Measurements from ENCODE around the gene ZNF780B. TPM values are rescaled to one million over a fixed set of nuclear protein-coding genes. Genes with fewer than 3 reads are reported as not detected.

The ZNF780B gene
- total and polyA plus RNA-seq, 2 of the 8 experiments (the other 6 are each of a cell fraction or from before 2014, with no cell fraction given): 3.1 to 22.4 TPM

DNA sequence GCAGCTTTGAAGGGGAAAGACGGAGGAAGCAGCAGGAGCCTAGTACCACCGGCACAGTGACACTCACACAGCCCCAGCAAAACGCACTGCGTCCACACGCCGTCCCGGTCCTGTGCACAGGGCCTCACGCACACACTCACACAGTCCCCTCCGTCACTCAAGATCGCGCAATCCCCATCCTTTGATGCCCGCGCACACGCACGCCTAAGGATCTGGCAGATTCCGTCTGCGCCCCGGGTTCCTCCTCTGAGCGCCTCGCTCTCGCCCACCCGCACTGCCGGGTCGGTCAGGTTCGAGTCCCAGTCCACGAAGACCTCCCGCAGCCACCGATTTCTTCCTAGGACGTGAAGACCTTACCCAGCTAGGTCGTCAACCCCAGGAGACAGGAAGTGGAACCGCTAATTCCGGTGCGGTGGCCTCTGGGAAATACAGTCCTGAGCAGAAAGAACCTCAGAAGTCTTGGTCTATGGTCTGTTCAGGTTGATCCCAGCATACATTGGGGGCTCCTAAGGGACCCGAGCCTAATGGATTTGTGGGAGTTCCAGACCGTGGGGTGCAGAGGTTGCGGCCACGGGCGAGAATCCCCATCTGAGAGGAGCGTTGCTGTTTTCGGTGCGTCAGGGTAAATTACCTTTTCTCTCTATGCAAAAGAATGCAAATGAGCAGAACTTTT, at the start of gene ZNF780B (continued):
- TF ChIP-seq, protein P1, sequence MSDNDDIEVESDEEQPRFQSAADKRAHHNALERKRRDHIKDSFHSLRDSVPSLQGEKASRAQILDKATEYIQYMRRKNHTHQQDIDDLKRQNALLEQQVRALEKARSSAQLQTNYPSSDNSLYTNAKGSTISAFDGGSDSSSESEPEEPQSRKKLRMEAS (IDR thresholded peaks at IDR 0.05): no peak; the same call in 1 of the 2 replicates
- TF ChIP-seq BRCA1 (IDR thresholded peaks at IDR 0.05; ENCODE audit: low read depth, low read length) (no peak), KDM5A (IDR thresholded peaks at IDR 0.05; ENCODE audit: low read length) (no peak), RAD21 (IDR thresholded peaks at IDR 0.05 in 1 of 2, conservative IDR thresholded peaks at IDR 0.05 in 1 of 2; ENCODE audit: low read depth in 2 of 2, low read length in 2 of 2) (no peak), RBBP5 (IDR thresholded peaks at IDR 0.05; ENCODE audit: borderline replicate concordance, low read depth, low read length) (peak; percentile 45; the same call in 1 of the 2 replicates), KDM1A (IDR thresholded peaks at IDR 0.05; ENCODE audit: borderline replicate concordance, low read length) (no peak), CEBPB (IDR thresholded peaks at IDR 0.05; ENCODE audit: low read depth, low read length) (no peak)
- TF ChIP-seq, protein P2, sequence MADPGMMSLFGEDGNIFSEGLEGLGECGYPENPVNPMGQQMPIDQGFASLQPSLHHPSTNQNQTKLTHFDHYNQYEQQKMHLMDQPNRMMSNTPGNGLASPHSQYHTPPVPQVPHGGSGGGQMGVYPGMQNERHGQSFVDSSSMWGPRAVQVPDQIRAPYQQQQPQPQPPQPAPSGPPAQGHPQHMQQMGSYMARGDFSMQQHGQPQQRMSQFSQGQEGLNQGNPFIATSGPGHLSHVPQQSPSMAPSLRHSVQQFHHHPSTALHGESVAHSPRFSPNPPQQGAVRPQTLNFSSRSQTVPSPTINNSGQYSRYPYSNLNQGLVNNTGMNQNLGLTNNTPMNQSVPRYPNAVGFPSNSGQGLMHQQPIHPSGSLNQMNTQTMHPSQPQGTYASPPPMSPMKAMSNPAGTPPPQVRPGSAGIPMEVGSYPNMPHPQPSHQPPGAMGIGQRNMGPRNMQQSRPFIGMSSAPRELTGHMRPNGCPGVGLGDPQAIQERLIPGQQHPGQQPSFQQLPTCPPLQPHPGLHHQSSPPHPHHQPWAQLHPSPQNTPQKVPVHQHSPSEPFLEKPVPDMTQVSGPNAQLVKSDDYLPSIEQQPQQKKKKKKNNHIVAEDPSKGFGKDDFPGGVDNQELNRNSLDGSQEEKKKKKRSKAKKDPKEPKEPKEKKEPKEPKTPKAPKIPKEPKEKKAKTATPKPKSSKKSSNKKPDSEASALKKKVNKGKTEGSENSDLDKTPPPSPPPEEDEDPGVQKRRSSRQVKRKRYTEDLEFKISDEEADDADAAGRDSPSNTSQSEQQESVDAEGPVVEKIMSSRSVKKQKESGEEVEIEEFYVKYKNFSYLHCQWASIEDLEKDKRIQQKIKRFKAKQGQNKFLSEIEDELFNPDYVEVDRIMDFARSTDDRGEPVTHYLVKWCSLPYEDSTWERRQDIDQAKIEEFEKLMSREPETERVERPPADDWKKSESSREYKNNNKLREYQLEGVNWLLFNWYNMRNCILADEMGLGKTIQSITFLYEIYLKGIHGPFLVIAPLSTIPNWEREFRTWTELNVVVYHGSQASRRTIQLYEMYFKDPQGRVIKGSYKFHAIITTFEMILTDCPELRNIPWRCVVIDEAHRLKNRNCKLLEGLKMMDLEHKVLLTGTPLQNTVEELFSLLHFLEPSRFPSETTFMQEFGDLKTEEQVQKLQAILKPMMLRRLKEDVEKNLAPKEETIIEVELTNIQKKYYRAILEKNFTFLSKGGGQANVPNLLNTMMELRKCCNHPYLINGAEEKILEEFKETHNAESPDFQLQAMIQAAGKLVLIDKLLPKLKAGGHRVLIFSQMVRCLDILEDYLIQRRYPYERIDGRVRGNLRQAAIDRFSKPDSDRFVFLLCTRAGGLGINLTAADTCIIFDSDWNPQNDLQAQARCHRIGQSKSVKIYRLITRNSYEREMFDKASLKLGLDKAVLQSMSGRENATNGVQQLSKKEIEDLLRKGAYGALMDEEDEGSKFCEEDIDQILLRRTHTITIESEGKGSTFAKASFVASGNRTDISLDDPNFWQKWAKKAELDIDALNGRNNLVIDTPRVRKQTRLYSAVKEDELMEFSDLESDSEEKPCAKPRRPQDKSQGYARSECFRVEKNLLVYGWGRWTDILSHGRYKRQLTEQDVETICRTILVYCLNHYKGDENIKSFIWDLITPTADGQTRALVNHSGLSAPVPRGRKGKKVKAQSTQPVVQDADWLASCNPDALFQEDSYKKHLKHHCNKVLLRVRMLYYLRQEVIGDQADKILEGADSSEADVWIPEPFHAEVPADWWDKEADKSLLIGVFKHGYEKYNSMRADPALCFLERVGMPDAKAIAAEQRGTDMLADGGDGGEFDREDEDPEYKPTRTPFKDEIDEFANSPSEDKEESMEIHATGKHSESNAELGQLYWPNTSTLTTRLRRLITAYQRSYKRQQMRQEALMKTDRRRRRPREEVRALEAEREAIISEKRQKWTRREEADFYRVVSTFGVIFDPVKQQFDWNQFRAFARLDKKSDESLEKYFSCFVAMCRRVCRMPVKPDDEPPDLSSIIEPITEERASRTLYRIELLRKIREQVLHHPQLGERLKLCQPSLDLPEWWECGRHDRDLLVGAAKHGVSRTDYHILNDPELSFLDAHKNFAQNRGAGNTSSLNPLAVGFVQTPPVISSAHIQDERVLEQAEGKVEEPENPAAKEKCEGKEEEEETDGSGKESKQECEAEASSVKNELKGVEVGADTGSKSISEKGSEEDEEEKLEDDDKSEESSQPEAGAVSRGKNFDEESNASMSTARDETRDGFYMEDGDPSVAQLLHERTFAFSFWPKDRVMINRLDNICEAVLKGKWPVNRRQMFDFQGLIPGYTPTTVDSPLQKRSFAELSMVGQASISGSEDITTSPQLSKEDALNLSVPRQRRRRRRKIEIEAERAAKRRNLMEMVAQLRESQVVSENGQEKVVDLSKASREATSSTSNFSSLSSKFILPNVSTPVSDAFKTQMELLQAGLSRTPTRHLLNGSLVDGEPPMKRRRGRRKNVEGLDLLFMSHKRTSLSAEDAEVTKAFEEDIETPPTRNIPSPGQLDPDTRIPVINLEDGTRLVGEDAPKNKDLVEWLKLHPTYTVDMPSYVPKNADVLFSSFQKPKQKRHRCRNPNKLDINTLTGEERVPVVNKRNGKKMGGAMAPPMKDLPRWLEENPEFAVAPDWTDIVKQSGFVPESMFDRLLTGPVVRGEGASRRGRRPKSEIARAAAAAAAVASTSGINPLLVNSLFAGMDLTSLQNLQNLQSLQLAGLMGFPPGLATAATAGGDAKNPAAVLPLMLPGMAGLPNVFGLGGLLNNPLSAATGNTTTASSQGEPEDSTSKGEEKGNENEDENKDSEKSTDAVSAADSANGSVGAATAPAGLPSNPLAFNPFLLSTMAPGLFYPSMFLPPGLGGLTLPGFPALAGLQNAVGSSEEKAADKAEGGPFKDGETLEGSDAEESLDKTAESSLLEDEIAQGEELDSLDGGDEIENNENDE (IDR thresholded peaks at IDR 0.05; ENCODE audit: insufficient replicate concordance, low read length): no peak

Measured in H1 (cell line).